Measurements from ENCODE around the gene DOCK1.
"Not testable (repeated sequence)": the region's sequence is repeated elsewhere in the genome, so short reads cannot be mapped to it uniquely, and the experiment has no call there.

The DOCK1 gene

GRCh38 chr10:127291329-127291728 is 386.1 kb downstream of the DOCK1 start:
- Histone ChIP-seq H3K4me1 (ENCODE audit: insufficient read depth, low read length) (no peaks in the 10 kb centered on the region), H2AFZ (ENCODE audit: low read depth, low read length) (no peak overlapping the region), H3K36me3 (ENCODE audit: insufficient read depth, low read length) (no peaks in the 10 kb centered on the region), H3K27me3 (ENCODE audit: insufficient read depth, low read length) (no peaks in the 10 kb centered on the region), H3K4me3 (ENCODE audit: low read length) (no peak overlapping the region), H3K9me3 (ENCODE audit: low read length) (peaks cover 2% of the 10 kb centered on the region)

DNA sequence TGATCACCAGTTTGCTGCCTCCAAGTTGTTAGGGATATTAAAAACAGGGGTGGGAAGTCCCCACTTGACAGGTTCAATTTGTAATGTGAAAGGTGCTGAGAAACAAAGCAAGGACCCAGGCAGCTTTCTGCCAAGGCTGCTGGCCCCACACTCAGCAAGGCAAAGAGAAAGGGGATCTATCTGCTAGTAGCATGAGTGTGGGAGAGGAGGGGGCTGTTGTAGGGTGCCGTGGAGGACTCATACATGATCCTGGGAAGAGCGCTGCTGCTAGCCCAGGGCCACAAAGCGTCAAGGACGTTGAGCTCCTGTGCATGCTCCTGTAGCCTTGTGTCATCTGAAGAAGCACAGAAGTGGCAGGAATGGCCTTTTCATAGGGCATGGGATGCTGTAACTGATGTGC is 387.7 kb downstream of the DOCK1 start:
- Histone ChIP-seq H3K9me3 (ENCODE audit: low read length) (no peaks in the 10 kb centered on the region), H2AFZ (ENCODE audit: low read depth, low read length) (no peak overlapping the region), H3K4me1 (ENCODE audit: insufficient read depth, low read length) (no peaks in the 10 kb centered on the region), H3K36me3 (ENCODE audit: insufficient read depth, low read length) (no peaks in the 10 kb centered on the region), H3K4me3 (ENCODE audit: low read length) (no peak overlapping the region), H3K27me3 (ENCODE audit: insufficient read depth, low read length) (no peaks in the 10 kb centered on the region)

DNA sequence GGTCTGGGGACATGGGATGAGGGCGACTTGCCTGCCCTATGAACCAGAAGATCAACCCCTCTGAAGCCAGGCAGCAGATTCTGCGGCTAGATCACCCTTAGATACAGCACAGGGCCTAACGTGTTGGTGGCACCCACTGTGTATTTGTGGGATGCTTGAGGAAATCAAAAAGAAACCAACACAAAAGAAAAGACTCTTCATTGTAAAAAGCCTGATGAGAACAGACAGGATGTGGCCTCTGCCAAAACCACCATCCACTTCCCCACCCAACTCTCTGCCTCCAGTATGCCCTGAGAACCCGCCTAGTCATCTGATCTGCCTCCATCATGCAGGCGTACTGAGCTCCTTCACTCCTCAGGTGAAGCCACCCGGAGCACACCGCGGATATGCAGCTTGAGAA is 388.4 kb downstream of the DOCK1 start:
- Histone ChIP-seq H3K9me3 (ENCODE audit: low read length) (no peaks in the 10 kb centered on the region), H2AFZ (ENCODE audit: low read depth, low read length) (no peak overlapping the region), H3K4me3 (ENCODE audit: low read length) (no peak overlapping the region)

GRCh38 chr10:127296696-127297095 is 391.5 kb downstream of the DOCK1 start:
- Histone ChIP-seq H2AFZ (ENCODE audit: low read depth, low read length) (no peak overlapping the region), H3K9me3 (ENCODE audit: low read length) (no peaks in the 10 kb centered on the region), H3K4me1 (ENCODE audit: insufficient read depth, low read length) (no peaks in the 10 kb centered on the region), H3K36me3 (ENCODE audit: insufficient read depth, low read length) (no peaks in the 10 kb centered on the region), H3K4me3 (ENCODE audit: low read length) (no peak overlapping the region), H3K27me3 (ENCODE audit: insufficient read depth, low read length) (no peaks in the 10 kb centered on the region)

More for the DNA sequence above, 388.4 kb downstream of the DOCK1 start:
- no peaks in the 10 kb centered on the region for H3K36me3 ChIP-seq (ENCODE audit: insufficient read depth, low read length)
- H3K4me1 ChIP-seq (ENCODE audit: insufficient read depth, low read length) = no peaks in the 10 kb centered on the region
- no peaks in the 10 kb centered on the region for H3K27me3 ChIP-seq (ENCODE audit: insufficient read depth, low read length)

GRCh38 chr10:127298381-127298780 is 393.2 kb downstream of the DOCK1 start:
- no peaks in the 10 kb centered on the region for H3K27me3 ChIP-seq (ENCODE audit: insufficient read depth, low read length)
- no peak overlapping the region for H3K4me3 ChIP-seq (ENCODE audit: low read length)
- H3K4me1 ChIP-seq (ENCODE audit: insufficient read depth, low read length) = no peaks in the 10 kb centered on the region
- H3K36me3 ChIP-seq (ENCODE audit: insufficient read depth, low read length) = no peaks in the 10 kb centered on the region
- no peak overlapping the region for H2AFZ ChIP-seq (ENCODE audit: low read depth, low read length)
- H3K9me3 ChIP-seq (ENCODE audit: low read length) = no peaks in the 10 kb centered on the region

GRCh38 chr10:127299192-127299591 is 394.0 kb downstream of the DOCK1 start:
- H3K27me3 ChIP-seq (ENCODE audit: insufficient read depth, low read length); H3K4me3 ChIP-seq (ENCODE audit: low read length); H3K36me3 ChIP-seq (ENCODE audit: insufficient read depth, low read length); H3K9me3 ChIP-seq (ENCODE audit: low read length); H3K4me1 ChIP-seq (ENCODE audit: insufficient read depth, low read length); H2AFZ ChIP-seq (ENCODE audit: low read depth, low read length): not testable (repeated sequence)

DNA sequence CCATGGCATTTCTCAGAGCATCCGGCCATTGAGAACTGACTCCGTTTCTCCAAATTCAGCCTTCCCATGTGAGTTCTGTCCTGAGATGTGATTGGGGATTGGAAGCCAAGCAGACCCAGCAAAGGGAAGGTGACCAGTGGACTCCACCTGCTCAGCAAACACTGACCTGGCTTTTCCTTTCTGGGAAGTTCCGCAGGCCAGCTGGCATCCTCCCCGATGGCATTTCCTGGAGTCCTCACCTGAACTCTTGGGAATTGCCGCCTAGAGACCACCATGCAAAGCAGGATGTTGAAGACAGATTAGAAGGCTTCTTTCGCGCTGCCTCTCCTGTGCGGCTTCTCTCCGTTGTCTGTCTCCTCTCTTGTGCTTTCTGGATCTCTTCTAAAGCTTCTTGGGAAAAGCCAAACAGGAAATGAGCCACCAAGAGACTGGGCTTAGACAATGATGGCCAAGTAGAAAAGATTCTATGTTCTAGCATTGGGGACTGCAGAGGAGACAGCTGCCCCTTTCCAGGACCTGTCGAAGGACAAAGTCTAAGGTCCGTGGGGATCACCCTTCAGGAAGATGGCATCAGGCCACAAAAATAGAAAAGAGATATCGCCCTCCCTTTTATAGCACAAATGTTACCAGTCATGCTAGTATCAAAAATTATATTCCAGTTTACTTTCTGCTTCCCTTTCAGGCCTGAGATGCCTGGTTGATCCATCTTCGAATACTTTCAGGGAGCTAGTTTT is 394.9 kb downstream of the DOCK1 start:
- H3K4me1 ChIP-seq (ENCODE audit: insufficient read depth, low read length) = no peaks in the 10 kb centered on the region
- H3K36me3 ChIP-seq (ENCODE audit: insufficient read depth, low read length) = no peaks in the 10 kb centered on the region
- H3K4me3 ChIP-seq (ENCODE audit: low read length) = no peak overlapping the region
- no peaks in the 10 kb centered on the region for H3K9me3 ChIP-seq (ENCODE audit: low read length)
- H2AFZ ChIP-seq (ENCODE audit: low read depth, low read length) = no peak overlapping the region
- H3K27me3 ChIP-seq (ENCODE audit: insufficient read depth, low read length) = no peaks in the 10 kb centered on the region

- Histone ChIP-seq H2AFZ (ENCODE audit: low read depth, low read length) (no peak overlapping the region), H3K27me3 (ENCODE audit: insufficient read depth, low read length) (no peaks in the 10 kb centered on the region), H3K4me3 (ENCODE audit: low read length) (no peak overlapping the region), H3K9me3 (ENCODE audit: low read length) (no peaks in the 10 kb centered on the region), H3K36me3 (ENCODE audit: insufficient read depth, low read length) (no peaks in the 10 kb centered on the region), H3K4me1 (ENCODE audit: insufficient read depth, low read length) (no peaks in the 10 kb centered on the region)
These were observed 395.7 kb downstream of the DOCK1 start for GRCh38 chr10:127300868-127301321.

- Histone ChIP-seq H3K27me3 (ENCODE audit: insufficient read depth, low read length) (no peaks in the 10 kb centered on the region), H3K4me3 (ENCODE audit: low read length) (no peak overlapping the region), H3K4me1 (ENCODE audit: insufficient read depth, low read length) (no peaks in the 10 kb centered on the region), H3K9me3 (ENCODE audit: low read length) (no peaks in the 10 kb centered on the region), H2AFZ (ENCODE audit: low read depth, low read length) (no peak overlapping the region), H3K36me3 (ENCODE audit: insufficient read depth, low read length) (no peaks in the 10 kb centered on the region)
These were observed 397.1 kb downstream of the DOCK1 start for GRCh38 chr10:127302343-127302742.

GRCh38 chr10:127303105-127303504 is 397.9 kb downstream of the DOCK1 start:
- Histone ChIP-seq H2AFZ (ENCODE audit: low read depth, low read length) (no peak overlapping the region), H3K27me3 (ENCODE audit: insufficient read depth, low read length) (no peaks in the 10 kb centered on the region), H3K9me3 (ENCODE audit: low read length) (no peaks in the 10 kb centered on the region), H3K36me3 (ENCODE audit: insufficient read depth, low read length) (no peaks in the 10 kb centered on the region), H3K4me3 (ENCODE audit: low read length) (no peak overlapping the region), H3K4me1 (ENCODE audit: insufficient read depth, low read length) (no peaks in the 10 kb centered on the region)

GRCh38 chr10:127303746-127304145 is 398.5 kb downstream of the DOCK1 start:
- no peaks in the 10 kb centered on the region for H3K36me3 ChIP-seq (ENCODE audit: insufficient read depth, low read length)
- no peak overlapping the region for H3K4me3 ChIP-seq (ENCODE audit: low read length)
- H3K9me3 ChIP-seq (ENCODE audit: low read length) = no peaks in the 10 kb centered on the region
- no peak overlapping the region for H2AFZ ChIP-seq (ENCODE audit: low read depth, low read length)
- no peaks in the 10 kb centered on the region for H3K27me3 ChIP-seq (ENCODE audit: insufficient read depth, low read length)
- H3K4me1 ChIP-seq (ENCODE audit: insufficient read depth, low read length) = no peaks in the 10 kb centered on the region

DNA sequence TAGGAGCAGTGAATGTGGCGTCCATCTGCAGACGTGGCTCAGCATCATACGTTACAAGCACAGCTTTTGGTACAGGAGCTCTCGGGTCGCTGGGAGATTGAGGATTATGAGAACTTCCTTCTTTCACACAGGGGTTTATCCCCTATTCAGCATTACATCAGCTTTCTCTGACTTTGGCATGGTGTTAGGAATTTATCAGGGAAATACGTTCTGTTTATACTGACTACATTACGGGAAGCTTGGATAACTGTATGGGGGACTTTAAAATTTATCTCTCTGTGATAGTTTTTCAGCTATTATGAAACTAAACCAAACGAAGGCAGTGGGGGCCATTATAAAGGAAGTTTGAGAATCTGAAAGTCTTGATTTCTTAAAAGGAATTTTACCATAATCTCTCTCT is 401.3 kb downstream of the DOCK1 start:
- no peaks in the 10 kb centered on the region for H3K9me3 ChIP-seq (ENCODE audit: low read length)
- H3K4me3 ChIP-seq (ENCODE audit: low read length) = no peak overlapping the region
- no peak overlapping the region for H2AFZ ChIP-seq (ENCODE audit: low read depth, low read length)
- no peaks in the 10 kb centered on the region for H3K27me3 ChIP-seq (ENCODE audit: insufficient read depth, low read length)
- H3K36me3 ChIP-seq (ENCODE audit: insufficient read depth, low read length) = no peaks in the 10 kb centered on the region
- H3K4me1 ChIP-seq (ENCODE audit: insufficient read depth, low read length) = no peaks in the 10 kb centered on the region

GRCh38 chr10:127307338-127307737 is 402.1 kb downstream of the DOCK1 start:
- no peaks in the 10 kb centered on the region for H3K9me3 ChIP-seq (ENCODE audit: low read length)
- H3K4me3 ChIP-seq (ENCODE audit: low read length) = no peak overlapping the region

GRCh38 chr10:127308031-127308430 is 402.8 kb downstream of the DOCK1 start:
- Histone ChIP-seq H3K27me3 (ENCODE audit: insufficient read depth, low read length) (no peaks in the 10 kb centered on the region), H3K9me3 (ENCODE audit: low read length) (no peaks in the 10 kb centered on the region), H2AFZ (ENCODE audit: low read depth, low read length) (no peak overlapping the region), H3K36me3 (ENCODE audit: insufficient read depth, low read length) (no peaks in the 10 kb centered on the region), H3K4me3 (ENCODE audit: low read length) (no peak overlapping the region), H3K4me1 (ENCODE audit: insufficient read depth, low read length) (no peaks in the 10 kb centered on the region)

More at GRCh38 chr10:127307338-127307737, 402.1 kb downstream of the DOCK1 start:
- Histone ChIP-seq H2AFZ (ENCODE audit: low read depth, low read length) (no peak overlapping the region), H3K4me1 (ENCODE audit: insufficient read depth, low read length) (no peaks in the 10 kb centered on the region), H3K36me3 (ENCODE audit: insufficient read depth, low read length) (no peaks in the 10 kb centered on the region), H3K27me3 (ENCODE audit: insufficient read depth, low read length) (no peaks in the 10 kb centered on the region)
